GF-D8 (cell line): ENCODE measurements around the gene SP5.
"Not testable (repeated sequence)": the region's sequence is repeated elsewhere in the genome, so short reads cannot be mapped to it uniquely, and the experiment has no call there.

ENCODE experiments used
- DNase-seq: peaks from one replicate; lab custom pipeline; 2025; lab: John Stamatoyannopoulos, UW

The SP5 gene

GRCh38 chr2:170711196-170711773 lies 3.9 kb upstream of the SP5 start:
- no peak for DNase-seq

- DNase-seq, result no peak
Observed at GRCh38 chr2:170711774-170712652, 3.1 kb upstream of the SP5 start.

GRCh38 chr2:170712653-170713542 lies 2.2 kb upstream of the SP5 start:
- DNase-seq, result no peak

GRCh38 chr2:170713543-170714380 lies 1.4 kb upstream of the SP5 start:
- no peak for DNase-seq

- DNase-seq, result no peak
Observed at GRCh38 chr2:170714381-170715061, 616 bp upstream of the SP5 start.

GRCh38 chr2:170715932-170716777 lies 1.0 kb downstream of the SP5 start:
- no peak for DNase-seq

GRCh38 chr2:170716851-170717598 lies 1.9 kb downstream of the SP5 start:
- no peak for DNase-seq

GRCh38 chr2:170717599-170717963 lies 2.4 kb downstream of the SP5 start:
- DNase-seq, result no peak

- no peak for DNase-seq
Observed at GRCh38 chr2:170717991-170718589, 3.0 kb downstream of the SP5 start.

- DNase-seq, result no peak
Observed at GRCh38 chr2:170719810-170720209, 4.7 kb downstream of the SP5 start.

- no peak for DNase-seq
Observed at GRCh38 chr2:170721678-170722077, 6.5 kb downstream of the SP5 start.

- no peak for DNase-seq
Observed at GRCh38 chr2:170722301-170722700, 7.2 kb downstream of the SP5 start.

- DNase-seq, result no peak
Observed at GRCh38 chr2:170723446-170723958, 8.4 kb downstream of the SP5 start.

- DNase-seq, result no peak
Observed at GRCh38 chr2:170733798-170734600, 18.9 kb downstream of the SP5 start.

- DNase-seq, result not testable (repeated sequence)
Observed at GRCh38 chr2:170734601-170735000, 19.5 kb downstream of the SP5 start.

GRCh38 chr2:170736628-170737027 lies 21.5 kb downstream of the SP5 start:
- DNase-seq, result no peak

- no peak for DNase-seq
Observed at GRCh38 chr2:170737406-170737805, 22.3 kb downstream of the SP5 start.

GRCh38 chr2:170737821-170738220 lies 22.7 kb downstream of the SP5 start:
- DNase-seq, result no peak
